GM12878 (cell line): Measurements from ENCODE around the gene VMP1. TPM values are rescaled to one million over a fixed set of nuclear protein-coding genes. Genes with fewer than 3 reads are reported as not detected.

ENCODE experiments used
- ATF7 ChIP-seq: fragments of 450-650 bp; IDR thresholded peaks from 2 replicates; pipeline ENCODE4 v1.6.1; 2016; ENCODE audit warnings: low read depth, mild to moderate bottlenecking
- CBFB ChIP-seq: IDR thresholded peaks from 2 replicates; pipeline ENCODE4 v1.6.1; 2016; ENCODE audit warnings: antibody characterized with exemption, low read depth
- CBX5 ChIP-seq: sonication (generic); IDR thresholded peaks from 2 replicates; pipeline ENCODE4 v1.6.1; 2016; ENCODE audit warnings: low read depth, moderate library complexity, mild to moderate bottlenecking, inconsistent platforms
- CHD1 ChIP-seq: IDR thresholded peaks from 2 replicates; pipeline ENCODE4 v1.6.1; 2012; ENCODE audit warnings: low read depth, low read length, improper control_type of control experiment
- EZH2 ChIP-seq: IDR thresholded peaks from 2 replicates; pipeline ENCODE4 v1.6.1; 2012; ENCODE audit warnings: low read depth, mild to moderate bottlenecking, control low read depth, inconsistent platforms, low read length, borderline replicate concordance; ENCODE audit not compliant: control insufficient read depth
- IKZF2 ChIP-seq, 2 experiments: fragments of 450-650 bp; IDR thresholded peaks; 2 replicates each; pipeline ENCODE4 v1.6.1; 2017; ENCODE audit warnings: mild to moderate bottlenecking in 2 of 2, moderate library complexity in 2 of 2
- KAT2A ChIP-seq: conservative IDR thresholded peaks from 2 replicates; pipeline ENCODE4 v1.6.1; 2011; ENCODE audit warnings: low read depth, low read length; ENCODE audit not compliant: control insufficient read depth
- KDM1A ChIP-seq: fragments of 200-600 bp; sonication (generic); IDR thresholded peaks from 2 replicates; pipeline ENCODE4 v1.6.1; 2016; ENCODE audit warnings: borderline replicate concordance
- MEF2B ChIP-seq: fragments of 450-650 bp; IDR thresholded peaks from 2 replicates; pipeline ENCODE4 v1.6.1; 2018; ENCODE audit warnings: mild to moderate bottlenecking, moderate library complexity; ENCODE audit not compliant: partially characterized antibody, poor library complexity, severe bottlenecking
- MTA2 ChIP-seq: fragments of 450-650 bp; IDR thresholded peaks from 2 replicates; pipeline ENCODE4 v1.6.1; 2016; ENCODE audit warnings: low read depth, mild to moderate bottlenecking, moderate library complexity
- MTA3 ChIP-seq: IDR thresholded peaks from 2 replicates; pipeline ENCODE4 v1.6.1; 2012; ENCODE audit warnings: low read length, inconsistent platforms, borderline replicate concordance
- NFYA ChIP-seq: IDR thresholded peaks from 2 replicates; pipeline ENCODE4 v1.6.1; 2011; ENCODE audit warnings: low read depth, mild to moderate bottlenecking, low read length, improper control_type of control experiment, borderline replicate concordance
- RAD51 ChIP-seq: fragments of 450-650 bp; IDR thresholded peaks from 2 replicates; pipeline ENCODE4 v1.6.1; 2016; ENCODE audit warnings: moderate library complexity, mild to moderate bottlenecking, inconsistent platforms
- SMAD1 ChIP-seq: fragments of 450-650 bp; IDR thresholded peaks from 2 replicates; pipeline ENCODE4 v1.6.1; 2018; ENCODE audit warnings: mild to moderate bottlenecking, low read depth; ENCODE audit not compliant: partially characterized antibody
- YY1 ChIP-seq: IDR thresholded peaks from 2 replicates; pipeline ENCODE4 v1.6.1; 2011; ENCODE audit warnings: low read depth, mild to moderate bottlenecking, low read length
- ZNF217 ChIP-seq: fragments of 450-650 bp; IDR thresholded peaks from 2 replicates; pipeline ENCODE4 v1.6.1; 2017; ENCODE audit warnings: antibody characterized with exemption, mild to moderate bottlenecking
- ZZZ3 ChIP-seq: IDR thresholded peaks from 2 replicates; pipeline ENCODE4 v1.6.1; 2011; ENCODE audit warnings: low read depth; ENCODE audit not compliant: control insufficient read depth, insufficient read length
- polyA plus RNA-seq, 11 experiments: library from polyadenylated mRNA; depleted of rRNA in 4 of 11; unstranded in 6 of 11; stranded (reverse) in 5 of 11; fragments of >200 nt; fragmentation: Nextera tagmentation in 4 of 11; fragmentation: Illumina TruSeq in 1 of 11; extraction: Ambion mirVana in 4 of 11; extraction: Trizol in 1 of 11; gene quantifications; 1 replicate in 1 of 11; 2 replicates in 10 of 11; pipeline versions ENCODE4 v1.2.1 to v1.2.3, GENCODE V29; 2011 to 2016; ENCODE audit warnings: inconsistent platforms in 2 of 11, missing spikeins in 2 of 11, low read depth in 1 of 11
- total RNA-seq, 4 experiments: library from RNA; depleted of rRNA in 3 of 4; stranded (reverse); fragments of >200 nt in 3 of 4; fragmentation: Illumina TruSeq in 1 of 4; extraction: Trizol in 1 of 4; gene quantifications; 2 replicates each; pipeline versions ENCODE4 v1.2.1 to v1.2.3, GENCODE V29; 2013 to 2021
- TF ChIP-seq, protein P1 (sequence below): IDR thresholded peaks from 2 replicates; pipeline ENCODE4 v1.6.1; 2012; ENCODE audit warnings: low read depth, low read length, improper control_type of control experiment
- TF ChIP-seq, protein P2 (sequence below): fragments of 150-350 bp; IDR thresholded peaks from 2 replicates; pipeline ENCODE4 v1.6.1; 2014; ENCODE audit warnings: mild to moderate bottlenecking, low read depth, low read length
- TF ChIP-seq, protein P3 (sequence below): fragments of 450-650 bp; formaldehyde crosslinking; IDR thresholded peaks from 2 replicates; pipeline ENCODE4 v1.4.0; 2022; ENCODE audit warnings: mild to moderate bottlenecking, moderate library complexity
- TF ChIP-seq, protein P4 (sequence below): IDR thresholded peaks from 2 replicates; pipeline ENCODE4 v1.6.1; 2012; ENCODE audit warnings: low read depth, low read length, improper control_type of control experiment
- TF ChIP-seq, protein P5 (sequence below): IDR thresholded peaks from 2 replicates; pipeline ENCODE4 v1.6.1; 2011; ENCODE audit warnings: borderline replicate concordance, low read depth, mild to moderate bottlenecking, moderate library complexity, mixed read lengths, low read length; ENCODE audit not compliant: insufficient read depth; ENCODE audit errors: extremely low read length

The VMP1 gene
- total and polyA plus RNA-seq, 10 of the 15 experiments (the other 5 are each of a cell fraction or from before 2014, with no cell fraction given): 88.4 to 199 (median 132) TPM

DNA sequence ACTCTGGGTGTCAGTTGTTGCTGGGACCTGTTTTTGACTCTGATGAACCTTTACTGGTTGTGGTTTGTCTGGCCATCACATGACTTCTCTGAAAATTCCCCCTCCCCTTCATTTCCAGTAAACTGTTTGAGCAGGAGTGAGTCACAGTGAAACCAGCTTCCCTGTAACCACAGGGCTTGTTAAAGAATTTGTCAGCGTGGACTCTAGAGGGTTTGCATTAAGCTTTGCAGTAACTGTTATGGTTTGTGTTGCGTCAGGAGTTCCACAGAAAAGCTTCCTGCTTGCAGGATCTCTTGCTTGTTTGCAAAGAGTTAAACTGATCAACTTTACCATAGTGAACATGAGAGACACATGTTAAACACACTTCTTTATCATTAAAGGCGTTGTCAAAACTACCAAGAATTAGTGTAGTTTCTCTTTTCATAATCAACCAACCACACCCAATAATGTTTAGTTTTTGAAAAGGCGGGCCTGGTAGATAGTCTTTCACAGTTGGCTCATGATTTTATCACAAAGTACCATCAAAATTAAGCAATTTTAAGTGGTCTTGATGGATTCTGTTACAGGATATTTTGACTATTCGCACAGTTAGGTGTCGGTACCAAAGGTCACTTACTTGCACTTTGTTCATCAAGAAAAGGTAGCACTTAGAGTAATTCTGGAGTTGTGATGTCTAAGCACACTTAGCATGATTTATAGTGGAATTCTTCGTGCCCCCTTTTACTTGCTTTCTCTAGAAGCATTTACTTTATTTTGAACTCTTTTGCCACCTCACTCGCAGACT, 79.3 kb downstream of the VMP1 start (continued):
- TF ChIP-seq, protein P1, sequence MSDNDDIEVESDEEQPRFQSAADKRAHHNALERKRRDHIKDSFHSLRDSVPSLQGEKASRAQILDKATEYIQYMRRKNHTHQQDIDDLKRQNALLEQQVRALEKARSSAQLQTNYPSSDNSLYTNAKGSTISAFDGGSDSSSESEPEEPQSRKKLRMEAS: no peak
- TF ChIP-seq KAT2A: no peak
- no peak for TF ChIP-seq CHD1
- TF ChIP-seq, protein P2, sequence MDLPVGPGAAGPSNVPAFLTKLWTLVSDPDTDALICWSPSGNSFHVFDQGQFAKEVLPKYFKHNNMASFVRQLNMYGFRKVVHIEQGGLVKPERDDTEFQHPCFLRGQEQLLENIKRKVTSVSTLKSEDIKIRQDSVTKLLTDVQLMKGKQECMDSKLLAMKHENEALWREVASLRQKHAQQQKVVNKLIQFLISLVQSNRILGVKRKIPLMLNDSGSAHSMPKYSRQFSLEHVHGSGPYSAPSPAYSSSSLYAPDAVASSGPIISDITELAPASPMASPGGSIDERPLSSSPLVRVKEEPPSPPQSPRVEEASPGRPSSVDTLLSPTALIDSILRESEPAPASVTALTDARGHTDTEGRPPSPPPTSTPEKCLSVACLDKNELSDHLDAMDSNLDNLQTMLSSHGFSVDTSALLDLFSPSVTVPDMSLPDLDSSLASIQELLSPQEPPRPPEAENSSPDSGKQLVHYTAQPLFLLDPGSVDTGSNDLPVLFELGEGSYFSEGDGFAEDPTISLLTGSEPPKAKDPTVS: no peak
- TF ChIP-seq MTA3: peak; percentile 96
- peak; percentile 97 for TF ChIP-seq RAD51
- peak; percentile 100 for TF ChIP-seq IKZF2 (IDR thresholded peaks at IDR 0.05)
- no peak for TF ChIP-seq EZH2
- TF ChIP-seq CBX5: peak; percentile 77; the same call in 1 of the 2 replicates
- TF ChIP-seq NFYA: no peak
- TF ChIP-seq, protein P3, sequence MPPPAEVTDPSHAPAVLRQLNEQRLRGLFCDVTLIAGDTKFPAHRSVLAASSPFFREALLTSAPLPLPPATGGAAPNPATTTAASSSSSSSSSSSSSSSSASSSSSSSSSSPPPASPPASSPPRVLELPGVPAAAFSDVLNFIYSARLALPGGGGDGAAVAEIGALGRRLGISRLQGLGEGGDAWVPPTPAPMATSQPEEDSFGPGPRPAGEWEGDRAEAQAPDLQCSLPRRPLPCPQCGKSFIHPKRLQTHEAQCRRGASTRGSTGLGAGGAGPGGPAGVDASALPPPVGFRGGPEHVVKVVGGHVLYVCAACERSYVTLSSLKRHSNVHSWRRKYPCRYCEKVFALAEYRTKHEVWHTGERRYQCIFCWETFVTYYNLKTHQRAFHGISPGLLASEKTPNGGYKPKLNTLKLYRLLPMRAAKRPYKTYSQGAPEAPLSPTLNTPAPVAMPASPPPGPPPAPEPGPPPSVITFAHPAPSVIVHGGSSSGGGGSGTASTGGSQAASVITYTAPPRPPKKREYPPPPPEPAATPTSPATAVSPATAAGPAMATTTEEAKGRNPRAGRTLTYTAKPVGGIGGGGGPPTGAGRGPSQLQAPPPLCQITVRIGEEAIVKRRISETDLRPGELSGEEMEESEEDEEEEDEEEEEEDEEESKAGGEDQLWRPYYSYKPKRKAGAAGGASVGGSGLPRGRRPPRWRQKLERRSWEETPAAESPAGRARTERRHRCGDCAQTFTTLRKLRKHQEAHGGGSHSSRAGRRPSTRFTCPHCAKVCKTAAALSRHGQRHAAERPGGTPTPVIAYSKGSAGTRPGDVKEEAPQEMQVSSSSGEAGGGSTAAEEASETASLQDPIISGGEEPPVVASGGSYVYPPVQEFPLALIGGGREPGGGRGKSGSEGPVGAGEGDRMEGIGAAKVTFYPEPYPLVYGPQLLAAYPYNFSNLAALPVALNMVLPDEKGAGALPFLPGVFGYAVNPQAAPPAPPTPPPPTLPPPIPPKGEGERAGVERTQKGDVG (CRISPR knock-in tag): no peak
- TF ChIP-seq, protein P4, sequence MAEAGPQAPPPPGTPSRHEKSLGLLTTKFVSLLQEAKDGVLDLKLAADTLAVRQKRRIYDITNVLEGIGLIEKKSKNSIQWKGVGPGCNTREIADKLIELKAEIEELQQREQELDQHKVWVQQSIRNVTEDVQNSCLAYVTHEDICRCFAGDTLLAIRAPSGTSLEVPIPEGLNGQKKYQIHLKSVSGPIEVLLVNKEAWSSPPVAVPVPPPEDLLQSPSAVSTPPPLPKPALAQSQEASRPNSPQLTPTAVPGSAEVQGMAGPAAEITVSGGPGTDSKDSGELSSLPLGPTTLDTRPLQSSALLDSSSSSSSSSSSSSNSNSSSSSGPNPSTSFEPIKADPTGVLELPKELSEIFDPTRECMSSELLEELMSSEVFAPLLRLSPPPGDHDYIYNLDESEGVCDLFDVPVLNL: no peak
- peak; percentile 98 for TF ChIP-seq MTA2
- TF ChIP-seq ZZZ3: no peak
- TF ChIP-seq, protein P5, sequence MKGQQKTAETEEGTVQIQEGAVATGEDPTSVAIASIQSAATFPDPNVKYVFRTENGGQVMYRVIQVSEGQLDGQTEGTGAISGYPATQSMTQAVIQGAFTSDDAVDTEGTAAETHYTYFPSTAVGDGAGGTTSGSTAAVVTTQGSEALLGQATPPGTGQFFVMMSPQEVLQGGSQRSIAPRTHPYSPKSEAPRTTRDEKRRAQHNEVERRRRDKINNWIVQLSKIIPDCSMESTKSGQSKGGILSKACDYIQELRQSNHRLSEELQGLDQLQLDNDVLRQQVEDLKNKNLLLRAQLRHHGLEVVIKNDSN: peak; percentile 68
- peak; percentile 95 for TF ChIP-seq ATF7
- no peak for TF ChIP-seq YY1
- no peak for TF ChIP-seq KDM1A
- TF ChIP-seq CBFB: peak; percentile 98
- peak; percentile 90 for TF ChIP-seq MEF2B
- TF ChIP-seq ZNF217: peak; percentile 54
- peak; percentile 77 for TF ChIP-seq SMAD1
